ENCODE results near the gene TSN.

- no peak for TF ChIP-seq CTCF (IDR thresholded peaks at IDR 0.05)
- no peak for TF ChIP-seq POLR2A (IDR thresholded peaks at IDR 0.05)
Measured at GRCh38 chr2:121754851-121755236, 607 bp upstream of the TSN start.

Data from body of pancreas (tissue), 4 donors.